Stimulated activated CD8-positive, alpha-beta memory T cell treated with anti-CD3 and anti-CD28 coated beads, Interleukin-4, amount 100 ng/mL, for 4 hours (primary cell): ENCODE measurements around the gene GBX2.
"Not testable (repeated sequence)": the region's sequence is repeated elsewhere in the genome, so short reads cannot be mapped to it uniquely, and the experiment has no call there.

ENCODE experiments used
- DNase-seq, 2 donors: peaks; one replicate each; pipeline ENCODE4 v3.0.0-alpha.2; 2020; ENCODE audit warnings: low read depth in 2 of 2, low spot score in 1 of 2

Gene GBX2

DNA sequence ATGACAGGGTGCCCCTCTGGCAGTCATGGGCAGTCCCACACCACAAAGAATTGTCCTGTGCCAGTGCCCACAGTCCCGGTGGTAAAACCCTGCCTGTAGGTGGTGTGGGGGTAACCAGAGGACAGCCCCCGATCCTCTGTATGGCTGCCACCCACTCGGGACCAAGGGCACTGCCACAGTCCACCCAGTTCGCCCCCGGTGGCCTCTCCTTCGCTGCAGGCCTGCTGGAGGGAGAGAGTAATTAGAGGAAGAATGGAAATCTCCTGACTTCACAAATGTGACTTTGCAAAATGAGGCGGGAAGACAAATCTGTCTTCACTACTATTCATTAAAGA is 11.4 kb downstream of the GBX2 start:
- DNase-seq = no peak

DNA sequence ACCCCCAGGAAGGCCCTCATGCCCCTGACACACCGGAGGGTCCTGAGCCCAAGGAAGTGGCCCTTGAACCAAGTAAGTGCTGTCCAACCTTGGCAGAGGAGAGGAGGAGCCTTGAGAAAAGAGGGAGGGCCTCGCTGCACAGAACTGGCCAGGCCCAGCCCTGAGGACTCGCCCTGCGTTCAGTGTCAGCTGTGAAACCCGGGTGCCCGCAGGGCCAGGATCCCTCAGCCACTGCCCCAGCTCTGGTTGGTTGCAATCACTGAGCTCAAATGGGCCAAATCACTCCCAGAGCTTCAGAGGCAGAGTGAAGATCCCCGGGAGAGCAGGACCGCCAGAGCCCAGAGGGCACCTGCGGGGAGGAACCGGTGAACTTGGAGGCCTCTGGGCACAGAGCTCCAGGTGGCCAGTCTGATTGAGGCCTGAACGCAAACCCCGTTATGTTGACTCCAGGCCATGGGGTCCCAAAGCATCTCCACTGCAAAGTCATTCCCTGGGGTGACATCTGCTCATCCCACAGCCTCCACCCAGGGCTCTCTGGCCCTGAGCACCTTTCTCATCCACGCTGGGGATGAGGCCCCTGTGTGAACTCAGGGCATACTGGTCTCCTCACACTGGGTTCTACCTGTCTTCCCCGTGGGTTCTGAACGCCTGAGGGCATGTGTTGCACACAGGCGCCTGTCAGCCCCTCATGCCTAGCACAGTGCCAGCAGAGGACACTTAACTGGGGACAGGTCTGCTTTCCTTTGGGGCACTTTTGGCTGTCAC is 11.9 kb downstream of the GBX2 start:
- DNase-seq = no peak

DNA sequence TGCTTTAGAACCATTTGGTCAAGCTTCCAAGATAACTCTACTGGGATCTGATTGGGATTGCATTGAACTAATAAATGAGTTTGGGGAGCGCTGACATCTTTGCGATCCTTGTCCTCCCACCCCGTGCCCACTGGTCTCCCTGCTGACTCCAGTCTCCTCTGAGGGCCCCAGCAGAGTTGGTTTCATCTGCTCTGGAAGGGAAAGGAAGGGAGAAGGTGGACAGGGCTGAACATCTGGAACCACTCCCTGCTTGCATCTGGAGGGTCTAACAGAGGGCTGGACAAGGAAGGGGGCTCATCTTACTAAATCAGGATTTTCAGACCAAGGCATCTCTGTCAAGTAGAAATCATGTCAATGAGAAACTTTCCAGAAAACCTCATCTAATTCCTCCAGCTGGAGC is 12.8 kb downstream of the GBX2 start:
- no peak for DNase-seq

- no peak for DNase-seq
Measured at GRCh38 chr2:236146436-236146835, 21.8 kb downstream of the GBX2 start.

GRCh38 chr2:236143811-236144210 is 24.4 kb downstream of the GBX2 start:
- no peak for DNase-seq

DNA sequence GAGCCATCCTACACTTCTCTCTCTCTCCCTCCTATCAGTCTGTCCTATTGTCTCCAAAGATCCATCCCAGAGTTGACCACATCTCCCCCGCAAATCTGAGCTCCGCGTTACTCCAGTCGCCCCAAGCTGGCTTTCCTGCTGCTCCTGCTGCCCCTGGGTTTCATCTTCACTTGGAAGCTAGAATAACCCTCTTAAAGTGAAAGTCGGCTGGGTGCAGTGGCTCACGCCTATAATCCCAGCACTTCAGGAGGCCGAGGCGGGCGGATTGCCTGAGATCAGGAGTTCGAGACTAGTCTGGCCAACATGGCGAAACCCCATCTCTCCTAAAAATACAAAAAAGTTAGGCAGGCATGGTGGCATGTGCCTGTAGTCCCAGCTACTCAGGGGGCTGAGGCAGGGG is 26.6 kb downstream of the GBX2 start:
- DNase-seq = not testable (repeated sequence)

DNA sequence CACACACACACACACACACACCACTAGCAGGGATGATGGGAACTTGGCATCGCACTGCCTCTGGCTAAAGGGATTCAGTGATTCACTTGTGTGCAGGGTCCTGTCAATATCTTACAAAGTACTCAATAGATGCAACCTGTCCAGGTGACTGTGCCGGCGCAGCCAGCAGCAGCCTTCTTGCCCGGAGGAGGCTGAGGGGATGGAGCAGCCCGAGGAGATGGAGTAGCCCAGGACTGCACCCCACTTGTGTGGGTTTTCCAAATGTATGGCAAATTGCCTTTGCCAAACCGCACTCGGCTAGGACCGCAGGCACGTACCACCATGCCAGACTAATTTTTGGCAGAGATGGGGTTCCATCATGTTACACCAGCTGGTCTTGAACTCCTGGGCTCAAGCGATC is 31.1 kb downstream of the GBX2 start:
- no peak for DNase-seq

GRCh38 chr2:236136538-236136937 is 31.6 kb downstream of the GBX2 start:
- DNase-seq = no peak

DNA sequence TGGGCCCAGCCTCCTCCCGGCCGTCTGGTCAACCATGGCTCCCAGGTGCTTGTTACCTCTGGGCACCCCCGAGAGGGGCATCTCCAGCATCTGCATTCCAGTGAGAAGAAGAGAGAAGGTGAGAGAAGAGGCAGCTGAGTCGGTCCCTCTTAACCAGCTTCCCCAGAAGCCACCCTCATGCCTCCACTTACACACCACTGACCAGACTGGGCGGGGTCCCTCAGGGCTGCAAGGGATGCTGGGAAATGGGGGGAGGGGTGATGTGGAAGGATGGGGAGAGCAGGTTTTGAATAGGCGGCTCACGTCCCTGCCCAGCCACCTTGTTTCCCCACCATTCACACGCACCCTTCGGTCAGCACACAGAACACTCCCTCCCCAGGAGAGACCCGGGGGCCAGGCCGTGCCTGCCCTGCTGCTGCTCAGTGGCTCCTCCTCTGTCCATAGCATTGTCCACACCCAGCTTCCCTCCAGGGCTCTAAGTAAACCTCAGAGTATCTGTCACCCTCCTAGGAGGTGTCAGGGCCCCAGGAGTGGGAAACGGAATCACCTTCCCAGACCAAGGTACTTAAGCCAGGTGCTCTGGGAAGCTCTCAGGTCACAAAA is 34.7 kb downstream of the GBX2 start:
- no peak for DNase-seq

- no peak for DNase-seq
Measured at GRCh38 chr2:236131073-236131692, 37.0 kb downstream of the GBX2 start.

GRCh38 chr2:236130349-236130998 is 37.7 kb downstream of the GBX2 start:
- no peak for DNase-seq

- DNase-seq = no peak
Measured at GRCh38 chr2:236129935-236130334, 38.3 kb downstream of the GBX2 start.

- no peak for DNase-seq
Measured at GRCh38 chr2:236128321-236128720, 39.9 kb downstream of the GBX2 start.

DNA sequence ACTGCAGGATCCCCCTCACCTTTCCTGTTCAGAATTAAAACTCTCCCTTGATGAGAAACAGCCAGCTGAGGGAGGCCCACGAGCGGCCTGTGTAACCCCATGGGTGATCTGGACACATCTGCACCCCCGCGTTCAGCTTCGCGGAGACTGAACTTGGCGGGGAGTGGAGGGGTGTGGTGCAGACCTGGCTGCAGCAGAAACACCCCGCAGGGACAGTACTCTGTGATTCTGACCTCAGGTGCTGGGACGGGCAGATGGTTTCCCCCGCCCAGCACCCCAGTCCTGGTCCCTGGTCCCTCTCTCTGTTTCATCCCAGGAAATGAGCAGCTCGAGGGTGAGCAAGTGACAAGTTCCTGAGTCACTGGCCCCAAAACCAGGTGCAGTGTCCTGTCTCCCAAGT is 41.2 kb downstream of the GBX2 start:
- DNase-seq = no peak

- DNase-seq = no peak
Measured at GRCh38 chr2:236125541-236125940, 42.6 kb downstream of the GBX2 start.

- no peak for DNase-seq
Measured at GRCh38 chr2:236124182-236124893, 43.8 kb downstream of the GBX2 start.

DNA sequence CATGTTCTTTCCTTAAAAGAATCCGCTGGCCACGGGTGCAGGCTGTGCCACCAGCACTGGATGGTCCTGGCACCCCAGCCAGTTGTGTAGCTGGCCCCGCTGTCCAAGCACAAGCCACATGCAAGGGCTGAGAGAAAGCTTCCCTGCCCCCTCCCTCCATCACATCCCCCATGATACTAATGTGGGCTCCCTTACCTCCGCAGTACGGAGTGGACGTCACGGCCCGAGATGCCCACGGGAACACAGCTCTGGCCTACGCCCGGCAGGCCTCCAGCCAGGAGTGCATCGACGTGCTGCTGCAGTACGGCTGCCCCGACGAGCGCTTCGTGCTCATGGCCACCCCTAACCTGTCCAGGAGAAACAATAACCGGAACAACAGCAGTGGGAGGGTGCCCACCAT is 44.5 kb downstream of the GBX2 start:
- no peak for DNase-seq

DNA sequence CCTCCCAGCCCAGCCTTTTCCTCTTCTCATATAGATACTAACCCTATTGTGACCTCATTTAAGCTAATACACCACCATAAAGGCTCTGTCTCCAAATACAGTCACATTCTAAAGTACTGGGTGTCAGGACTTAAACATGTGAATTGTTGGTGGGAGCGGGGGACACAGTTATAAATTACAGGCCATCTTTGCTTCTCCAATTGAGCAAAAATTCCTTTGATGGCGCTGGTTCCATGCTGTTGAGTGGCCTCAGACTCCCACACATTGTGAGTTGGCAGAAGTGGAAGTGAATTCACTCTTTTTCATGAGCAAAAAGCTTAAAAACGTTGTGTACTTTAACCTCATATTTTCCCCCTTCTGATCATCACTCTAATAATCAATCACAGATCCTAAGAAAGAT is 46.0 kb downstream of the GBX2 start:
- no peak for DNase-seq

GRCh38 chr2:236121546-236121945 is 46.6 kb downstream of the GBX2 start:
- DNase-seq = no peak

- no peak for DNase-seq
Measured at GRCh38 chr2:236120829-236121228, 47.4 kb downstream of the GBX2 start.

GRCh38 chr2:236120141-236120601 is 48.0 kb downstream of the GBX2 start:
- DNase-seq = no peak
